Stimulated activated CD4-positive, alpha-beta T cell treated with anti-CD3 and anti-CD28 coated beads, TNF-alpha, amount 100 ng/mL, for 48 hours (primary cell): ENCODE results near the gene KPNA1.
"Not testable (repeated sequence)": the region's sequence is repeated elsewhere in the genome, so short reads cannot be mapped to it uniquely, and the experiment has no call there.

Experiments used
- DNase-seq, 3 donors: peaks; one replicate each; pipeline ENCODE4 v3.0.0-alpha.2; 2020; ENCODE audit warnings: low read depth in 3 of 3

Gene KPNA1

DNA sequence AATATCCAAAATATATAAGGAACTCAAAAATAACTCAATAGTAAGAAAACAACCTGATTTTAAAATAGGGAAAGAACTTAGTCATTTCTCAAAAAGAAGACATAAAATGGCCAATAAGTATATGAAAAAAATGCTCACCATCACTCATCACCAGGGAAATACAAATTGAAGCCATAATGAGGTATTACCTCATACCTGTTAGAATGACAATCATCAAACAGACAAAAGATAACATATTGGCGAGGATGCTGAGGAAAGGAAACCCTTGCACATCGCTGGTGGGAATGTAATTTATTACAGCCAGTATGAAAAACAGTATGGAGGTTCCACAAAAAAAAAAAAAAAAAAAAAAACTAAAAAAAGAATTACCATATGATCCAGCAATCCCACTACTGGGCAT, 38.2 kb downstream of the KPNA1 start:
- no peak for DNase-seq

DNA sequence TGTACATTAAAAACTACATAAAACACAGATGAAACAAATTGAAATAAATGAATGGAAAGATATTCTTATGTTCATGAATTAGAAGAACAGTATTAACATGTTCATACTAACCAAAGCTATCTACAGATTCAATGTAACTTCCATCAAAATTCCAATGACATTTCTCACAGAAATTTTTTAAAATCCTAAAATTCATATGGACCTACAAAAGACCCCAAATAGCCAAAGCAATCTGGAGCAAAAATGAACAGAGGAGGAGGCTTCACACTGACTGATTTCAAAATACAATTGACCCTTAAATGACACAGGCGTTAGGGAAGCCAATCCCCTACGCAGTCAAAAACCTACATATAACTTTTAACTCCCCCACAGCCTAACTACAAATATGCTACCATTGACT, 39.4 kb downstream of the KPNA1 start:
- DNase-seq = no peak

DNA sequence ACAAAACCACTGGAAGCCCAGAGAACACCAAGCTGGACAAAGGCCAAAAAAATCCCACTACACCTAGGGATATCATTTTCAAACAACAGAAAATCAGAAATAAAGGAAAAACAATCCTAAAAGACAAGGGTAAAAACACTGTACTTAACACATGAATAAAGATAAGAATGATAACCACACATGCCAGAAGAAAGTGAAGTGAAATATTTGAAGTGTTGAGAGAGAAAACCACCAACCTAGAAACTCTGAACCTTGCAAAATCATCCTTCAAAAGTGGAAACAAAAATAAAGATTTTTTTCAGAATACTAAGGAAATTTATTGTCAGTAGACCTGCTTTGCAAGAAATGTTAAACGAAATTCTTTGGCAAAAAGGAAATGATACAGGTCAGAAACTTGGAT, 45.1 kb downstream of the KPNA1 start:
- no peak for DNase-seq

DNA sequence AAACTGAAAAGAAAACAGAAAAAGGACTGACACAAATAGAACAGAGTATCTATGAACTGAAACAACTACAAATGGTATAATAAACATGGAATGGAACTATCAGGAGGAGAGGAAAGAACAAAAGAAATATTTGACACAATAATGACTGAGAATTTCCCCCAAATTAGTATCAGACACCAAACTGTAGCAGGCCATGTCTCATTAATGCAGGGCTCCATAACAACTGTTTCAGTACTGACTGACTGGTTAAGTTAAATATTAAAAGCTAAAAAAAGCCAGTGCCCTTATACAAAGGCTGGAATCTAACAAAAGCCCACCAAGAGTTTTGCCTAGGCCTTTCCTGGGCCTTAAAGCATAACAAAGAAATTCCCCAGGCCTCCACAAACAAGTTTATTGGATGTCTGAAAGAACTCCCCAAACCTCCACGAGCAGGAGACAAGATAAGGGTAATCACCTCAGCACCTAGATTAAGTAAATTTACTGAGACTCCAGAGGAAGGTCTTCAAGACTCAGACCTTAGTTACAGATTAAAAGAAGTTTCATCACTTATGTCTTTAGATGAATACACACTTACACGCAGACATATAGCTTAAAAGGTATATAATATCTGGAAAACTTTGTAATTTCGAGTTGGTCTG, 45.7 kb downstream of the KPNA1 start:
- DNase-seq = no peak

- DNase-seq = no peak
Observed at GRCh38 chr3:122466701-122467240, 48.0 kb downstream of the KPNA1 start.

DNA sequence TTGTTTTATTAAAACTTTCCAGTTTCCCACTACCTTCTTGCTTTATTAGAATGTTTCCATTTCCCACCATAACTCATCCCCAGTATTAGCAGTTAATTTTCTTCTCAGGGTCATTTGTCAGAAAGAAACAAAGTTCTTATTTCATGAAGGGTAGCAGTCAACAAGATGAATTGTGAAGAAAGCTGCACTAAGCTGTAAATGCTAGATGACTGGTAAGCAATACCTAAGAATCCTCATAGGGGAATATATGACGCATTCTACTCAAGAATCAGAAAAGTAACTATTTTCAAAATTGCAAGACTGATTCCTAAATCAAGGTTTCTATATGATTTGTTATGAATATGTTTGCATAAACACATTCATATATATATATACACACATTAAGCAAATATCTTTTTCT, 50.1 kb downstream of the KPNA1 start:
- no peak for DNase-seq

DNA sequence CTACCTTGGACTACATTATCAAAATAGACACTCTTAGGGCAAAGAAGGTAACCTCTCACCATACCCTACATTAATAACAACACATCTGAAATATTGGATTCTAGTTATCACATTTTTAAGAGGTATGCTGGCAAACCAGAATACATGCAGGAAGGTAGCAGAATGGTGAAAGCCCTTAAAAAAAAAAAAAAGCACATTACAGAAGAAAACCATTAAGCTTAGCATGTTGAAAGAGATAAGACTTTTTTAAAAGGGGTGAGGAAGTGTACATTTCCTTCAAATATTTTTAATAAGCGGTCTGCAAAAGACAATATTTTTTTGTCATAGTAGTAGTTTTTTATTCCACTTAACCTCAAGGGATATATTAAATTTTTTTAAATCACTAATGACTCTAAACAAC, 52.3 kb downstream of the KPNA1 start:
- no peak for DNase-seq

DNA sequence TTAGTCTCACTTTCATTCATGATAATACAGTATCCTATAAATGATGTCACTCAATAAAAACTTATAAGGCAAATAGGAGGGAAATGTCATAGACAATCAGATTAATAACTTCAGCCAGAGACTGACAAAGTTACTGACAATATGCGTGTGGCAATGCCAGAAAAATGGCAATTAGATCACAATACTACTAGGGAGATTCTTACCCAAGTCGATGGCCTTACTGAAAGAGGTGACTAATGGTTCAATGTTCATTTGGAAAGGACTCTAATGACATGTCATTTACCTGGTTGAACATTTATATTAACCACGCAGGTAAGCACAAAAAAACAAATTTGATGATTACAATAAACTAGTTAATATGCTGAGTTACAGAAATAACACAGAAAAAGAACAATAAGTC, 52.9 kb downstream of the KPNA1 start:
- DNase-seq = no peak

- DNase-seq = no peak
Observed at GRCh38 chr3:122458992-122459391, 55.7 kb downstream of the KPNA1 start.

DNA sequence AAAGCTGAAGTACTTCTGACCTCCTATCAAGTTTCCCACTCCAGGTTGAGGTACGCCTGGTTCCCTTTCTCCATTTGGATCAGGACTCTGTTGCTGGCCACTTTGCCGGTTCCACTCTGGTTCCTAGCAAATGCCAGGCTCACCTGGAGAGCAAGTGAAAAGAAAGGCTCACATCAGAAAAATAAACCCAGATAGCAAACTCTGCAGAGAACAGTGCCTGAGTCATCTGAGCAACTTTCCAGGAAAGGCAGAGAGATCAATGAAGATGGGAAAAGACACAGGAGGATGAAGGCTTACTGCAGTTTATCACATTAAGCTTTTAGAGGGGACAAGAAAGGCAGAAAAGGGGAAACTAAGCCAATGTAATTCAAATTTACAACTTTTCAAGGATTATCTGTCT, 57.0 kb downstream of the KPNA1 start:
- DNase-seq = no peak

- DNase-seq = no peak
Observed at GRCh38 chr3:122456074-122456473, 58.7 kb downstream of the KPNA1 start.

- no peak for DNase-seq
Observed at GRCh38 chr3:122451371-122451770, 63.4 kb downstream of the KPNA1 start.

GRCh38 chr3:122448218-122448617, 66.5 kb downstream of the KPNA1 start:
- DNase-seq = not testable (repeated sequence)

- DNase-seq = not testable (repeated sequence)
Observed at GRCh38 chr3:122444491-122444887, 70.2 kb downstream of the KPNA1 start.

- DNase-seq = not testable (repeated sequence)
Observed at GRCh38 chr3:122443762-122444490, 70.8 kb downstream of the KPNA1 start.

DNA sequence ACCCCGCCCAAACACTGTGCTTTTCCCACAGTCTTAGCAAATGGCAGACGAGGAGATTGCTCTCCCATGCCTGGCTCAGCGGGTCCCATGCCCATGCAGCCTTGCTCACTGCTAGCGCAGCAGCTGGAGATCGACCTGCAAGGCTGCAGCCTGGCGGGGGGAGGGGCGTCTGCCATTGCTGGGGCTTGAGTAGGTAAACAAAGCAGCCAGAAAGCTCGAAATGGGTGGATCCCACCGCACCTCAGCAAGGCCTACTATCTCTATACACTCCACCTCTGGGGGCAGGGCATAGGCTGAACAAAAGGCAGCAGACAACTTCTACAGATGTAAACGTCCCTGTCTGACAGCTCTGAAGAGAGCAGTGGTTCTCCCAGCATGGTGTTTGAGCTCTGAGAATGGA, 71.6 kb downstream of the KPNA1 start:
- no peak for DNase-seq

DNA sequence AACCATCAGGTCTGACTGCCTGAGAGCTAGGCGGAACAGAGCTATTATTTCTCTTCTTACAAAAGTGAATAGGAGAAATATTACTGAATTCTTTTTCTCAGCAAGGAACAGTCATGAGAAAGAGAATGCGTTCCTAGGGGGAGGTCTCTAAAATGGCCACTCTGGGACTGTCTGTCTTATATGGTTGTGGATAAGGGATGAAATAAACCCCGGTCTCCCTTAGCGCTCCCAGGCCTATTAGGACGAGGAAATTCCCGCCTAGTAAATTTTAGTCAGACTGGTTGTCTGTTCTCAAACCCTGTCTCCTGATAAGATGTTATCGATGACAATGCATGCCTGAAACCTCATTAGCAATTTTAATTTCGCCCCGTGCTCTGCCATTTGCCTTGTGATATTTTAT, 78.8 kb downstream of the KPNA1 start:
- DNase-seq = no peak

DNA sequence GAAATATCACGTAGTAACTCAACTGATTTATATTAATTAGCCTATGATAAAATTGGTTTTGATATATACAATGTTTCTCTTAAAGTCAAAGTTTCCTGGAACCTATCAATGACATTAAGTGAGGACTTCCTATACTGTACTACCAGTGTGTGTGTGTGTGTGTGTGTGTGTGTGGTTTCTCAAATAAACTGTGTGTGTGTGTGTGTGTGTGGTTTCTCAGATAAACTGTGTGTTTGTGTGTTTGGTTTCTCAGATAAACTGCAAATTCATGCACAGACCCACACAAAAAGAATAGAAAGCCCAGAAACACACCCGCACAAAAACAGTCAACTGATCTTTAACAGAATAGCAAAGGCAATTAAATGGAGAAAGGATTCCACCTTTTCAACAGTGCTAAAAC, 84.4 kb downstream of the KPNA1 start:
- no peak for DNase-seq

GRCh38 chr3:122427857-122428471, 86.8 kb downstream of the KPNA1 start:
- DNase-seq = no peak

- no peak for DNase-seq
Observed at GRCh38 chr3:122421836-122422235, 92.9 kb downstream of the KPNA1 start.

GRCh38 chr3:122421101-122421500, 93.6 kb downstream of the KPNA1 start:
- no peak for DNase-seq

- no peak for DNase-seq
Observed at GRCh38 chr3:122416966-122417365, 97.8 kb downstream of the KPNA1 start.
